HFF-Myc (cell line): ENCODE results near the gene GRAMD1A.
A peak's percentile ranks its signal among the peaks of the same experiment; 100 is the strongest.

Experiments
- DNase-seq: peaks from one replicate; pipeline ENCODE4 v3.0.0-alpha.2; 2011; ENCODE audit warnings: low read depth; ENCODE audit errors: extremely low read depth
- H3K4me3 ChIP-seq: replicated peaks from 2 replicates; pipeline ENCODE4 v1.5.1; 2011; ENCODE audit warnings: low read depth, mild to moderate bottlenecking, control low read depth, low read length
- CTCF ChIP-seq: IDR thresholded peaks from 2 replicates; pipeline ENCODE4 v1.5.1; 2012; ENCODE audit warnings: mild to moderate bottlenecking, low read depth, low read length, control low read depth; ENCODE audit errors: missing control alignments

GRAMD1A gene

GRCh38 chr19:35060160-35060855 lies 60.2 kb downstream of the GRAMD1A start:
- H3K4me3 ChIP-seq = no peak overlapping the region
- no peak for TF ChIP-seq CTCF
- DNase-seq = no peak

- H3K4me3 ChIP-seq = no peak overlapping the region
- no peak for TF ChIP-seq CTCF
- DNase-seq = no peak
Measured at GRCh38 chr19:35061583-35062373, 61.7 kb downstream of the GRAMD1A start.

- no peak for TF ChIP-seq CTCF
- DNase-seq = no peak
- no peak overlapping the region for H3K4me3 ChIP-seq
Measured at GRCh38 chr19:35062942-35063341, 62.8 kb downstream of the GRAMD1A start.

- no peak overlapping the region for H3K4me3 ChIP-seq
- DNase-seq = peak; percentile 29
- TF ChIP-seq CTCF = no peak
Measured at GRCh38 chr19:35063940-35064818, 64.1 kb downstream of the GRAMD1A start.

- DNase-seq = no peak
- no peak overlapping the region for H3K4me3 ChIP-seq
- TF ChIP-seq CTCF = no peak
Measured at GRCh38 chr19:35065574-35065973, 65.5 kb downstream of the GRAMD1A start.

- no peak overlapping the region for H3K4me3 ChIP-seq
- DNase-seq = no peak
Measured at GRCh38 chr19:35066121-35066520, 66.0 kb downstream of the GRAMD1A start.

More at GRCh38 chr19:35066121-35066520, 66.0 kb downstream of the GRAMD1A start:
- TF ChIP-seq CTCF = no peak
